ENCODE results near the gene MBOAT1. TPM values are rescaled to one million over a fixed set of nuclear protein-coding genes. Genes with fewer than 3 reads are reported as not detected.

Gene MBOAT1
- polyA plus RNA-seq, 3 donors, result 6.8 to 59.1 (median 8.1) TPM

DNA sequence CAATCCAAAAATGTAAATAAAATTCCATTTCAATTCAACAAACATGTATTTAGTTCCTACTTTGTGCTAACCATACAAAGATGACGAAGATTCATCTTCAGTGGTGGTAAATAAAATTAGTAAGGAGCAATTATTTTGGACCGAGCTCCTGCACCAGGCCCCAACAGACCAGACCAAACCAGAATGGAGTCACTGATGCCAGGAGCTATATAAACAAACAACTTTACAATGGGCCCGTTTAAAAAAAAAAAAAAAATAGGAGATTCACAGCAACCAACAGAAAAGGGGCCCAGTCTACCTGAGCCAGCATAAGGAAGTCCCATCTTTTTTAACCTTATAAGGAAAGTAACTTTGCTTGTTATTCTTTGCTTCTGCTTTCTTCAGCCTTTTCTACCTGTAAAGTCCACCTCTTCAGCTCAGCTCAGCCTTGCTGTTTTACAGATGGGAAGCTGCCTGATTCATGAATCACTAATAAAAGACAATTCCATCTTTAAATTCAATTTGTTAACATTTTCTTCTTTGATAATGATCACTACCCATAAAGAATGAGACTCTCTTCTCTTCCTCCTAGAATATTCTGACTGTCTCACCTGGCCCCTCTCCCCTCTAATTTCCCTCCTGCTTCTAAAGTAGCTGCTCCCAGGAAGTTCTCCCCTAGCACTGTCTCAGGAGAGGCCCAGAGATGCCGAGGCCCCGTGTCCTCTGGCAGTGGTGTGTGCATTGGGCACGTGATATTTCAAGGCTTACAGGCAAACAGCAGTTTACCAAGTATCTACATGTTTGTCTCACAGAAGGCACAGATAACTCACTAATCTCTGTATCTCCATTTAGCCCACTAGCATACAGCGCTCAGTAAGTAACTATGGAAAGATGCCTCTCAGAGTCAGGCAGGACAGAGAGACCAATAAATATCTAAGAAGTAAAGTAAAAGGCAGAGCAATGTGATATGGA, 8.4 kb downstream of the MBOAT1 start:
- H3K27me3 ChIP-seq (ENCODE audit: control insufficient read depth in 2 of 2, insufficient read depth in 2 of 2, low read length in 2 of 2), result no peaks in the 10 kb centered on the region
- H3K36me3 ChIP-seq (replicated peaks in 1 of 2; ENCODE audit: control insufficient read depth in 1 of 2, insufficient read depth in 2 of 2, low read length in 2 of 2), result peaks cover 0 to 9% of the 10 kb centered on the region in 2 donors
- intact Hi-C loops (cut with micrococcal nuclease), result loop anchor here in 1 of 2 donors (10.0 kb wide), 1 partner anchor 1391 kb away; the partner anchor contains the start of gene SOX4
- no peak overlapping the region for H3K9ac ChIP-seq (ENCODE audit: insufficient read depth, low read length, poor library complexity, severe bottlenecking)
- peaks cover 72 to 80% of the 10 kb centered on the region in 2 donors for H3K4me1 ChIP-seq (ENCODE audit: control insufficient read depth in 1 of 2, insufficient read depth in 2 of 2, low read length in 2 of 2)
- no peak overlapping the region for H2AFZ ChIP-seq (ENCODE audit: insufficient read depth, low read depth, low read length, poor library complexity, severe bottlenecking)
- H3K9me3 Mint-ChIP-seq, result no peaks in the 10 kb centered on the region
- peak overlapping the region; percentile 63 to 85 for H3K27ac ChIP-seq (ENCODE audit: low read depth in 1 of 2, low read length in 2 of 2)
- no peak overlapping the region for H3K4me3 Mint-ChIP-seq
- no peak overlapping the region for H3K4me2 ChIP-seq (replicated peaks; ENCODE audit: extremely low read depth, low read length, poor library complexity, severe bottlenecking)
- peaks cover 10 to 20% of the 10 kb centered on the region in 2 donors for H3K36me3 Mint-ChIP-seq
- no peaks in the 10 kb centered on the region for H3K9me3 ChIP-seq (replicated peaks in 1 of 2; ENCODE audit: control insufficient read depth in 1 of 2, insufficient read depth in 1 of 2, low read length in 2 of 2)
- WGBS (ENCODE audit: insufficient coverage), result 80% methylated on average over 1 of the region's 7 CpGs
- DNase-seq, result no peak
- peaks cover 82% of the 10 kb centered on the region for H3K4me1 Mint-ChIP-seq
- TF ChIP-seq, protein P1, sequence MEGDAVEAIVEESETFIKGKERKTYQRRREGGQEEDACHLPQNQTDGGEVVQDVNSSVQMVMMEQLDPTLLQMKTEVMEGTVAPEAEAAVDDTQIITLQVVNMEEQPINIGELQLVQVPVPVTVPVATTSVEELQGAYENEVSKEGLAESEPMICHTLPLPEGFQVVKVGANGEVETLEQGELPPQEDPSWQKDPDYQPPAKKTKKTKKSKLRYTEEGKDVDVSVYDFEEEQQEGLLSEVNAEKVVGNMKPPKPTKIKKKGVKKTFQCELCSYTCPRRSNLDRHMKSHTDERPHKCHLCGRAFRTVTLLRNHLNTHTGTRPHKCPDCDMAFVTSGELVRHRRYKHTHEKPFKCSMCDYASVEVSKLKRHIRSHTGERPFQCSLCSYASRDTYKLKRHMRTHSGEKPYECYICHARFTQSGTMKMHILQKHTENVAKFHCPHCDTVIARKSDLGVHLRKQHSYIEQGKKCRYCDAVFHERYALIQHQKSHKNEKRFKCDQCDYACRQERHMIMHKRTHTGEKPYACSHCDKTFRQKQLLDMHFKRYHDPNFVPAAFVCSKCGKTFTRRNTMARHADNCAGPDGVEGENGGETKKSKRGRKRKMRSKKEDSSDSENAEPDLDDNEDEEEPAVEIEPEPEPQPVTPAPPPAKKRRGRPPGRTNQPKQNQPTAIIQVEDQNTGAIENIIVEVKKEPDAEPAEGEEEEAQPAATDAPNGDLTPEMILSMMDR (IDR thresholded peaks at IDR 0.05), result no peak
- no peak overlapping the region for H3K4me3 ChIP-seq (replicated peaks in 1 of 3; ENCODE audit: low read depth in 2 of 3, low read length in 3 of 3)
- H4K20me1 ChIP-seq (ENCODE audit: insufficient read depth, low read length), result peaks cover 4% of the 10 kb centered on the region
- peaks cover 94% of the 10 kb centered on the region for H3K79me2 ChIP-seq (ENCODE audit: insufficient read depth, low read length)
- H3K27me3 Mint-ChIP-seq (ENCODE audit: low read depth in 3 of 3), result peaks cover 0 to 1% (median 1%) of the 10 kb centered on the region in 3 donors
- H3K27ac Mint-ChIP-seq, result peak overlapping the region; percentile 90 to 97 (median 95)

DNA sequence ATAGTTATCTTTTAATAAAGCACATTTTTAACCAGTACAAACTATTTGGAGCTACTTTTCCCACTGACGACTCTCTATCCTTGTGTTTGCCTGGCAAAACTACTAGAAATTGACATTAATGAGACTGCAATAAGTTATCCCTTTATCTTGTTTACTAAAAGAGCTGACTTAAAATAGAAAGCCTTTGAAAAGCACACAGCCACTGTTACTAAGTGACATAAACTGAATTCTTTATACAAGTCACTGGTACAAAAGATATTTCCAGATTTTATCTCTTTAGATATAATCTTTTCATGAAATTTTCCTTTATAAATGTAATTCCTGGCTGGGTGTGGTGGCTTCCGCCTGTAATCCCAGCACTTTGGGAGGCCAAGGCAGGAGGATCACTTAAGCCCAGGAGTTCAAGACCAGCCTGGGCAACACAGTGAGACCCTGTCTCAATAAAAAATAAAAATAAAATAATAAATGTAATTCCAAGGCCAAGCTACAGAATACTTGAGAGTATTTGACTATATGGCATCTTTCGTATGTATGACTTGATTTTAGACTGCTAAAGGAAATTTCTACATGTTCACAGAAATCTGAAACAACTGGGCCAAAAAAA, 9.5 kb downstream of the MBOAT1 start:
- H3K27me3 Mint-ChIP-seq (ENCODE audit: low read depth in 3 of 3), result peaks cover 0 to 1% (median 1%) of the 10 kb centered on the region in 3 donors
- no CpG with 5 or more reads among the region's 3 CpGs for WGBS (ENCODE audit: insufficient coverage)
- Histone ChIP-seq H3K79me2 (ENCODE audit: insufficient read depth, low read length) (peaks cover 94% of the 10 kb centered on the region), H3K27ac (ENCODE audit: low read depth in 1 of 2, low read length in 2 of 2) (peak overlapping the region in 1 of 2 donors; percentile 85), H3K4me2 (replicated peaks; ENCODE audit: extremely low read depth, low read length, poor library complexity, severe bottlenecking) (no peak overlapping the region), H3K27me3 (ENCODE audit: control insufficient read depth in 2 of 2, insufficient read depth in 2 of 2, low read length in 2 of 2) (no peaks in the 10 kb centered on the region), H3K4me3 (replicated peaks in 1 of 3; ENCODE audit: low read depth in 2 of 3, low read length in 3 of 3) (no peak overlapping the region), H3K36me3 (replicated peaks in 1 of 2; ENCODE audit: control insufficient read depth in 1 of 2, insufficient read depth in 2 of 2, low read length in 2 of 2) (peaks cover 0 to 9% of the 10 kb centered on the region in 2 donors), H3K4me1 (ENCODE audit: control insufficient read depth in 1 of 2, insufficient read depth in 2 of 2, low read length in 2 of 2) (peaks cover 66 to 78% of the 10 kb centered on the region in 2 donors), H3K9me3 (replicated peaks in 1 of 2; ENCODE audit: control insufficient read depth in 1 of 2, insufficient read depth in 1 of 2, low read length in 2 of 2) (no peaks in the 10 kb centered on the region), H4K20me1 (ENCODE audit: insufficient read depth, low read length) (peaks cover 4% of the 10 kb centered on the region), H3K9ac (ENCODE audit: insufficient read depth, low read length, poor library complexity, severe bottlenecking) (no peak overlapping the region), H2AFZ (ENCODE audit: insufficient read depth, low read depth, low read length, poor library complexity, severe bottlenecking) (no peak overlapping the region)
- intact Hi-C loops (cut with micrococcal nuclease), result loop anchor here in 1 of 2 donors (10.0 kb wide), 1 partner anchor 1392 kb away; the partner anchor contains the start of gene SOX4
- peaks cover 15 to 23% of the 10 kb centered on the region in 2 donors for H3K36me3 Mint-ChIP-seq
- H3K4me1 Mint-ChIP-seq, result peaks cover 78% of the 10 kb centered on the region
- H3K9me3 Mint-ChIP-seq, result no peaks in the 10 kb centered on the region
- DNase-seq, result no peak
- H3K4me3 Mint-ChIP-seq, result no peak overlapping the region
- peak overlapping the region; percentile 29 to 90 (median 80) for H3K27ac Mint-ChIP-seq
- TF ChIP-seq, protein P1 (IDR thresholded peaks at IDR 0.05), result no peak
